HCT116 (cell line): ENCODE results near the gene PRLR. TPM values are rescaled to one million over a fixed set of nuclear protein-coding genes. Genes with fewer than 3 reads are reported as not detected.

Source experiments
- ATAC-seq: fragments of 200-7000 bp; cut with Tn5 transposase; 2 replicates; pipeline ENCODE4 v1.9.1; 2020; ENCODE audit warnings: mild to moderate bottlenecking, moderate library complexity
- BruUV-seq: library from RNA; stranded (reverse); fragments of 400-500 nt; replicated peaks from 2 replicates; lab custom pipeline; 2021; lab: Mats Ljungman, UMichigan
- CTCF ChIA-PET: fragments of 300-600 bp; sonication (Branson Sonifier 250); formaldehyde crosslinking; loops from one replicate; lab custom pipeline; 2021; ENCODE audit warnings: antibody characterized with exemption; lab: Charles Lee
- POLR2A ChIA-PET: fragments of 300-600, 350-600 bp; sonication (Branson Sonifier 250); formaldehyde crosslinking; loops from one replicate; lab custom pipeline; 2021; ENCODE audit warnings: antibody characterized with exemption; lab: Charles Lee
- RAD21 ChIA-PET, 2 experiments: fragments of 300-600 bp; sonication (Branson Sonifier 250); formaldehyde crosslinking; loops; one replicate each; lab custom pipeline; 2023; ENCODE audit warnings: low total read pairs in 2 of 2; ENCODE audit not compliant: uncharacterized antibody in 2 of 2, unreplicated experiment in 2 of 2, low non-redundant PET in 1 of 2; lab: Charles Lee
- DNase-seq: peaks from one replicate; pipeline ENCODE4 v3.0.0-alpha.2; 2010; ENCODE audit warnings: low read depth, low spot score
- H2AFZ ChIP-seq: fragments of 200-600 bp; shearing (Covaris generic), sonication (generic); 2 replicates; pipeline ENCODE4 v1.6.1; 2017; ENCODE audit warnings: low read depth, mixed run types, mixed read lengths, antibody characterized with exemption, low read length; ENCODE audit not compliant: poor library complexity, severe bottlenecking
- H3K27ac ChIP-seq: 2 replicates; pipeline ENCODE4 v1.5.1; 2012; ENCODE audit warnings: low read depth, low read length
- H3K27me3 ChIP-seq: fragments of 200-600 bp; sonication (generic); 2 replicates; pipeline ENCODE4 v1.6.1; 2016; ENCODE audit warnings: mixed run types, low read length, mixed read lengths; ENCODE audit not compliant: insufficient read depth
- H3K36me3 ChIP-seq, 2 experiments: fragments of 200-500 bp in 1 of 2; fragments of 200-600 bp in 1 of 2; sonication (Bioruptor generic) in 1 of 2; sonication (generic) in 1 of 2; 2 replicates each; pipeline versions ENCODE4 v1.5.1 to v1.6.1; 2014 to 2016; ENCODE audit warnings: low read length in 2 of 2, inconsistent platforms in 1 of 2, mixed read lengths in 1 of 2, mixed run types in 1 of 2; ENCODE audit not compliant: insufficient read depth in 2 of 2, control insufficient read depth in 1 of 2
- H3K4me1 ChIP-seq, 2 experiments: fragments of 200-600 bp in 1 of 2; sonication (generic) in 1 of 2; 2 replicates each; pipeline versions ENCODE4 v1.5.1 to v1.6.1; 2012 to 2017; ENCODE audit warnings: low read length in 2 of 2, inconsistent platforms in 1 of 2, mild to moderate bottlenecking in 1 of 2, mixed read lengths in 1 of 2, mixed run types in 1 of 2, moderate library complexity in 1 of 2; ENCODE audit not compliant: insufficient read depth in 2 of 2, control insufficient read depth in 1 of 2
- H3K4me2 ChIP-seq: fragments of 200-600 bp; sonication (generic); 2 replicates; pipeline ENCODE4 v1.6.1; 2017; ENCODE audit warnings: mixed run types, low read length, mixed read lengths
- H3K4me3 ChIP-seq, 2 experiments: fragments of 200-600 bp in 1 of 2; sonication (generic) in 1 of 2; replicated peaks in 1 of 2; 2 replicates each; pipeline ENCODE4 v1.5.1; 2011 to 2016; ENCODE audit warnings: low read length in 2 of 2, control low read depth in 1 of 2, low read depth in 1 of 2, mild to moderate bottlenecking in 1 of 2, mixed read lengths in 1 of 2, mixed run types in 1 of 2
- H3K79me2 ChIP-seq: fragments of 200-600 bp; sonication (generic); 2 replicates; pipeline ENCODE4 v1.6.1; 2017; ENCODE audit warnings: mild to moderate bottlenecking, mixed run types, low read length, moderate library complexity, mixed read lengths; ENCODE audit not compliant: insufficient read depth
- H3K9ac ChIP-seq: fragments of 200-600 bp; sonication (generic); 2 replicates; pipeline ENCODE4 v1.6.1; 2016; ENCODE audit warnings: low read length, mixed read lengths
- H3K9me2 ChIP-seq: fragments of 200-600 bp; sonication (generic), shearing (Covaris generic); 2 replicates; pipeline ENCODE4 v1.6.1; 2017; ENCODE audit warnings: mixed run types, mild to moderate bottlenecking, moderate library complexity; ENCODE audit not compliant: insufficient read depth
- H3K9me3 ChIP-seq, 2 experiments: fragments of 200-500 bp in 1 of 2; fragments of 200-600 bp in 1 of 2; sonication (Bioruptor generic) in 1 of 2; sonication (generic) in 1 of 2; 2 replicates each; pipeline ENCODE4 v1.6.1; 2014 to 2017; ENCODE audit warnings: low read length in 2 of 2, mixed read lengths in 2 of 2, inconsistent platforms in 1 of 2, low read depth in 1 of 2, mild to moderate bottlenecking in 1 of 2, mixed run types in 1 of 2, moderate library complexity in 1 of 2; ENCODE audit not compliant: control insufficient read depth in 1 of 2, insufficient read depth in 1 of 2
- H4K20me1 ChIP-seq: fragments of 200-600 bp; sonication (generic), shearing (Covaris generic); 2 replicates; pipeline ENCODE4 v1.6.1; 2017; ENCODE audit warnings: mixed run types, mild to moderate bottlenecking, moderate library complexity; ENCODE audit not compliant: insufficient read depth
- CBX3 ChIP-seq: IDR thresholded peaks from 2 replicates; pipeline ENCODE4 v1.6.1; 2012; ENCODE audit warnings: low read depth
- CTCF ChIP-seq, 3 experiments: fragments of 200-600 bp in 1 of 3; sonication (generic) in 1 of 3; IDR thresholded peaks in 2 of 3; conservative IDR thresholded peaks in 1 of 3; 2 replicates each; pipeline ENCODE4 v1.5.1; 2012 to 2017; ENCODE audit warnings: low read depth in 2 of 3, low read length in 2 of 3, antibody characterized with exemption in 1 of 3, borderline replicate concordance in 1 of 3, control low read depth in 1 of 3, mild to moderate bottlenecking in 1 of 3, mixed read lengths in 1 of 3, mixed run types in 1 of 3, moderate library complexity in 1 of 3; ENCODE audit not compliant: insufficient read depth in 1 of 3
- EZH2phosphoT487 ChIP-seq: fragments of 200-600 bp; IDR thresholded peaks from 2 replicates; pipeline ENCODE4 v1.6.1; 2018; ENCODE audit warnings: antibody characterized with exemption, borderline replicate concordance
- POLR2AphosphoS5 ChIP-seq: IDR thresholded peaks from 2 replicates; pipeline ENCODE4 v1.6.1; 2011; ENCODE audit warnings: mild to moderate bottlenecking, low read depth, low read length, moderate library complexity
- REST ChIP-seq: IDR thresholded peaks from 2 replicates; pipeline ENCODE4 v1.6.1; 2012; ENCODE audit warnings: low read depth
- SRF ChIP-seq: IDR thresholded peaks from 2 replicates; pipeline ENCODE4 v1.6.1; 2012; ENCODE audit warnings: low read depth
- YY1 ChIP-seq: IDR thresholded peaks from 2 replicates; pipeline ENCODE4 v1.6.1; 2011; ENCODE audit warnings: low read length, low read depth, moderate library complexity, mild to moderate bottlenecking; ENCODE audit not compliant: insufficient replicate concordance; ENCODE audit errors: extremely low read depth
- ZFX ChIP-seq: fragments of 450-650 bp; IDR thresholded peaks from 2 replicates; pipeline ENCODE4 v1.6.1; 2017
- intact Hi-C: fragments of 100-400 bp; cut with micrococcal nuclease; formaldehyde crosslinking; loops from 2 replicates; pipeline ENCODE4 v1.10.0; 2022
- total RNA-seq: library from RNA; stranded (reverse); gene quantifications from one replicate; pipeline ENCODE4 v1.2.1, GENCODE V29; 2021; ENCODE audit not compliant: unreplicated experiment

PRLR gene
- total RNA-seq, 1 experiment from 2014 or later: 0.10 TPM

GRCh38 chr5:35095366-35095765 is 134.9 kb downstream of the PRLR start:
- ATAC-seq: no peak
- CTCF ChIA-PET: no interaction called here
- POLR2A ChIA-PET: no interaction called here
- TF ChIP-seq YY1 (no peak), POLR2AphosphoS5 (no peak), REST (no peak), ZFX (no peak), SRF (no peak), EZH2phosphoT487 (no peak), CBX3 (no peak), CTCF (IDR thresholded peaks at IDR 0.05 in 2 of 3, conservative IDR thresholded peaks at IDR 0.05 in 1 of 3; ENCODE audit: borderline replicate concordance in 1 of 3, insufficient read depth in 1 of 3, low read depth in 2 of 3, low read length in 2 of 3) (no peak)
- TF ChIP-seq, all 23 proteins: peak for 0
- Histone ChIP-seq H3K27me3 (peaks cover 22% of the 10 kb centered on the region), H3K4me2 (no peak overlapping the region), H2AFZ (no peak overlapping the region), H3K79me2 (no peaks in the 10 kb centered on the region), H3K9ac (no peak overlapping the region), H4K20me1 (no peaks in the 10 kb centered on the region), H3K4me1 (no peaks in the 10 kb centered on the region), H3K9me2 (no peaks in the 10 kb centered on the region), H3K27ac (no peak overlapping the region), H3K36me3 (no peaks in the 10 kb centered on the region), H3K4me3 (no peak overlapping the region), H3K9me3 (no peaks in the 10 kb centered on the region)
- RAD21 ChIA-PET: no interaction called here
- intact Hi-C loops: loop anchor here (10.0 kb wide), 1 partner anchor 499 kb away; no protein-coding TSS in a partner anchor
- no TSS peak for BruUV-seq
- DNase-seq: no peak
